Activated T-cell treated with anti-CD3 and anti-CD28 coated beads, Interleukin-2, amount 50 U/mL, for 4 hours (primary cell): Measurements from ENCODE around the gene ZBED4. TPM values are rescaled to one million over a fixed set of nuclear protein-coding genes. Genes with fewer than 3 reads are reported as not detected.

Source experiments
- ATAC-seq, 2 donors: fragments of 200-7000 bp; cut with Tn5 transposase; one replicate each; pipeline ENCODE4 v1.10.0; 2021
- DNase-seq: peaks from one replicate; pipeline ENCODE4 v3.0.0-alpha.2; 2020
- H3K27me3 Mint-ChIP-seq: one replicate; pipeline ENCODE4 v1.8.0; 2021; ENCODE audit warnings: low read depth, mixed read lengths
- H3K36me3 Mint-ChIP-seq: one replicate; pipeline ENCODE4 v1.8.0; 2022; ENCODE audit warnings: mixed read lengths; ENCODE audit not compliant: insufficient read depth
- H3K4me1 Mint-ChIP-seq: one replicate; pipeline ENCODE4 v1.8.0; 2021; ENCODE audit warnings: low read depth, mixed read lengths
- H3K4me3 Mint-ChIP-seq: one replicate; pipeline ENCODE4 v1.8.0; 2021; ENCODE audit warnings: mild to moderate bottlenecking, moderate library complexity, mixed read lengths
- H3K9me3 Mint-ChIP-seq: one replicate; pipeline ENCODE4 v1.8.0; 2021; ENCODE audit warnings: mixed read lengths
- total RNA-seq, 3 donors: library from RNA; stranded (reverse); gene quantifications; one replicate each; pipeline ENCODE4 v1.2.1, GENCODE V29; 2021

ZBED4 gene
- total RNA-seq, 3 donors from 2014 or later: 16.5 to 17.7 (median 16.8) TPM

DNA sequence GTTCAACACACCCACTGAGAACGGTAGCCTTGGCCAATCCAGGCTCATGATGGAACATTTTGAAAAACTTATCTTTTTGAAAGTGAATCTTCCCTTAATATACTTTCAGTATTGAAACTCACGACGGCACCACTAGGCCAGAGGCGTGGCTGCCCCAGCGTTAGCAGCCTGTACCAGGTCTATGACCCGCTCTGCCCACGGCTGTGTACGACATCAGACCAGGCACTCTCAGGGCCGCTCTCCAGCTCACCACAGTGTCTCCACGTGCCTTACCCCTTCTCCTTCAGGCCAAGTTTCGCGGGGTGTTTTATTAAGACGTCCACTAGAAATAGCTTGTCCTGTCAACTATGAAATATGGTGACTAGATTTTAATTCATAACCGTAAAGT is 33.4 kb downstream of the ZBED4 start:
- Mint-ChIP-seq H3K4me3 (no peak overlapping the region), H3K27me3 (no peaks in the 10 kb centered on the region), H3K4me1 (peaks cover 8% of the 10 kb centered on the region), H3K9me3 (peaks cover 3% of the 10 kb centered on the region), H3K36me3 (peaks cover 65% of the 10 kb centered on the region)
- DNase-seq (no peak), ATAC-seq (no peak)

DNA sequence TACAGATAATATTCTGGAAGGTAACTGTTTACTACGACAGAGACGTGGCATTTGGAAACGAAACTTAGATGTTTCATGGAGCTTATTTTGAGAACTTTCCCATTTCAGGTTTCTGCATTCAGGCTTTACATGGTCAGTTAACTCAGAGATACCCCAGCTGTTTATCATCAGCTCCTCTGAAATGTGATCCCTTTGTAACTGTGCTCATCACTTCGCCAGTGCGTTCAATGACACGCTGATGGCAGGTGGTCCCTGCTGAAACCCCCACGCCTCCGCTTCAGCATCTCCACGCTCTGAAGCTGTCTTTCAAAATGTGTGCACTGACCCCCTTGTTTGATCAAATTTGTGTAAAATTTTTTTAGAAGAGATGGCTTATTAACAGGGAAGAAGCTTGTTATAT is 34.1 kb downstream of the ZBED4 start:
- H3K4me1 Mint-ChIP-seq: peaks cover 4% of the 10 kb centered on the region
- H3K36me3 Mint-ChIP-seq: peaks cover 65% of the 10 kb centered on the region
- H3K27me3 Mint-ChIP-seq: no peaks in the 10 kb centered on the region
- H3K9me3 Mint-ChIP-seq: peaks cover 3% of the 10 kb centered on the region
- no peak overlapping the region for H3K4me3 Mint-ChIP-seq
- DNase-seq (no peak), ATAC-seq (no peak)

DNA sequence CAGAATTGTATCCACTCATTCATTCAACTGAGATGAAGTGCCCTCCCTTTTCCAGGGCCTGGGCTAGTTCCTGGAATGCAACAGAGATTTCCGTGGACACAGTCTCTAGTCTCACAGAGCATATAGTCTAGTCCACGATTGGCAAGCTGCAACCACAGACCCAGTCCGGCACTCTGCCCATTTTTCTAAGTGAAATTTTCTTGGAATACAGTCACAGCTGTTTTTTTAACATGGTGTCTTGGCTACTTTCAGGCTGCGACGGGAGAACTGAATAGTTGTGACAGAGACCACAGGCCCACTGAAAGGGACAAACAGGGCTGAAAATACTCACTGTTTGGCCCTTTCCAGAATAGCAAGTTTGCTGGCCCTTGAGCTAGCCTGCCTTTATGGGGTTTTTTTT is 35.4 kb downstream of the ZBED4 start:
- Mint-ChIP-seq H3K9me3 (peaks cover 4% of the 10 kb centered on the region), H3K36me3 (peaks cover 57% of the 10 kb centered on the region), H3K4me1 (peaks cover 2% of the 10 kb centered on the region), H3K4me3 (no peak overlapping the region), H3K27me3 (no peaks in the 10 kb centered on the region)
- DNase-seq: no peak
- no peak for ATAC-seq

DNA sequence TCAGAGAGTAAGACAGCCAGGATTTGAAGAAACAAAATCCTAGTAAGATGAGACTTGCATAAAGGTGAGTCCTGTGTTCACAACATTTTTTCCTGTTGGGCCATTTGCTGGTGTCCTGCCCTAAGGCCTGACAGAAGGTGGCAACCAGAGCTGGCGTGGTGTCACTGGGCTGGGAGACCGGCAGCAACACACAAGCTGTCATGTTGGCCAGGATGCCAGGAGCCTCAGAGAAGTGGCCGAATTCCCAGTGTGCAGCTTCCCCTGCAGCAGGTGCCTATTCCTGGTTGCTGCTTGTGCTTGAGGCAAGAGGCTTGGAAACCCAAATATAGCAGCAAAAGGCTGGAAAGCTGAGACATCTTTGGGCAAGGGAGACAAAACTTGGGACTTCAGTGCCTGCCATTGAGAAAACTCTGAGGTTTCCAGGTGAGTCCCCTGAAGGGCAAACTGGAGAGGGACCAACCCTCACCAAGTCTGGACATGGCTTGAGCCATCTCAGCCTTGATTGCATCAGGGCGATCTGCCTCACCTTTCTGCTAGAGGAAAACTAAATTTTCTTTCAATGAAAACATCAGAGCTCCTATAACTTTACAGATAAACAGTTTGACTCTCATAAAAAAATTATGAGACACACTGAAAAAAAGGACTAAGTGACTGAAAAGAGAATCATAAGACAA is 38.7 kb downstream of the ZBED4 start:
- Mint-ChIP-seq H3K36me3 (peaks cover 35% of the 10 kb centered on the region), H3K27me3 (no peaks in the 10 kb centered on the region), H3K4me3 (no peak overlapping the region), H3K9me3 (peaks cover 11% of the 10 kb centered on the region), H3K4me1 (peaks cover 5% of the 10 kb centered on the region)
- ATAC-seq (no peak), DNase-seq (no peak)

DNA sequence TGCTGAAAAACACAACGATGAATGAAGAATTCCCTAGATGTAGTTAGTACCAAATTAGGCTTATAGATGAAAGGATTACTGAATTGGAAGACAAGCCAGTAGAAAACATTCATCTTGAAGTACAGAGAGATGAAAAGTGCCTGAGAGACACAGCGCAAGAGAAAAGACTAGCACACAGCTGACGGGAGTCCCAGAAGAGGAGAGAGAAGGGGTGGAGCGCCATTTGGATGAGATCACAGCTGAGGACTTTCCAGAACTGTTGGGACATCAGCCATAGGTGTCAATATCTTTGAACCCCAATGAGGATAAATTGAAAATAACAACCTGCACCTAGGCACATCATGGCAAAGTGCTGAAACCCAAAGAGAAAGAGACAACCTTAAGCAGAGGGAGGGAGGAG is 39.4 kb downstream of the ZBED4 start:
- H3K9me3 Mint-ChIP-seq: peaks cover 11% of the 10 kb centered on the region
- H3K4me3 Mint-ChIP-seq: no peak overlapping the region
- no peaks in the 10 kb centered on the region for H3K27me3 Mint-ChIP-seq
- no peak for DNase-seq
- peaks cover 31% of the 10 kb centered on the region for H3K36me3 Mint-ChIP-seq
- ATAC-seq: no peak
- peaks cover 5% of the 10 kb centered on the region for H3K4me1 Mint-ChIP-seq

DNA sequence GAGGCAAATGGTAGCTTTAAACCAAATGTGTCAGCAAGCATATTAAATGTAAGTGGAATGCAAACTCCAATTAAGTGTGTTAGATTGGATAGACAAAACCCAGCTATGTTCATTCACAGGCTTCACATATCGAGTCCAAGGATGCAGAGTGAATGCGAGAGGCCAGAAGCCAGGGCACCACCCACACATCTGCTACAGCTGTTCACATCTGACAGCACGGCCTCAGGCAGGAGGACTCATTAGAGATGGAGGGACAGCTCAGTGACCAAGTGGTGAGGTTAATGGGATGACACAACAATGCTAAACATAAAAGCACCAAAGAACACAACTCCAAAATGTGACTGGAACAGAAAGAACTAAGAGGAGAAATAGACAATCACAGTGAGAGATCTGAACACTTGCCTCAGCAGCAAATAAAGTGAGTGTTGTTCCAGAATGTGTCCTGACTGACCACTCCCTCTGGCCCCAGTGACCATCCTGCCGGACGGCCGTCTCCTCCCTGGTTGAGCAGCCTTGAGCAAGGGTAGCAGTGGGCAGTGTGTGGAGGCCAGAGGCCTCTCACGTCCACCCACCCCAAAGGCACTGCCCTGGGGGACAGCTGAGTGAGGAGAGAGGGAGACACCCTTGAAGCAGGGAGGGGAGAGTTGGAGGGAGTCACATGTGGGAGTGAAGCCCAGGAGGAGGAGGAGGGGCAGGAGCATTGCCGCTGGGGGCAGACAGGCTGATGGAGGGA is 40.8 kb downstream of the ZBED4 start:
- H3K27me3 Mint-ChIP-seq: no peaks in the 10 kb centered on the region

DNA sequence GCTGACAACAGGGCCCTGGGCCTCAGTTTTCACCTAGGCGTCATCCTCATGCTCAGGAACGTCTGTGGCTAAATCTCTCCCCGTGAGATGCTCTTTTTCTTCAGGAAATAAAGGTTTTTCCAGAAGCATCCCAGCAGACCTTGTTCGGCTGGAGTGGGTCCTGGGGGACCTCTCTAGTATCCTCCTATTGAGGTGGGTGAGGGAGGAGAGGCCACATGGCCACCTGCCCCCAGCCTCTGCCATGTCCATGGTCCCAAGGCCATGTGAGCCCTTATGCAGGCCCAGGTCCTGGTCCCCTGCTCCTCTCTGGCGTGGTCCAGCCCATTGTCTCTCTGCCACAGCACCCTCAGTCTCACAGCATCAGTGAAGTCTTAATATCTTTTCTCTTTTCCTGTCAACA is 42.6 kb downstream of the ZBED4 start:
- Mint-ChIP-seq H3K9me3 (peaks cover 9% of the 10 kb centered on the region), H3K36me3 (peaks cover 26% of the 10 kb centered on the region), H3K4me3 (no peak overlapping the region), H3K27me3 (no peaks in the 10 kb centered on the region), H3K4me1 (peaks cover 4% of the 10 kb centered on the region)
- no peak for ATAC-seq
- no peak for DNase-seq

More for the DNA sequence above, 40.8 kb downstream of the ZBED4 start:
- peaks cover 28% of the 10 kb centered on the region for H3K36me3 Mint-ChIP-seq
- no peak overlapping the region for H3K4me3 Mint-ChIP-seq
- peaks cover 11% of the 10 kb centered on the region for H3K9me3 Mint-ChIP-seq
- H3K4me1 Mint-ChIP-seq: peaks cover 5% of the 10 kb centered on the region
- DNase-seq (no peak), ATAC-seq (no peak)

DNA sequence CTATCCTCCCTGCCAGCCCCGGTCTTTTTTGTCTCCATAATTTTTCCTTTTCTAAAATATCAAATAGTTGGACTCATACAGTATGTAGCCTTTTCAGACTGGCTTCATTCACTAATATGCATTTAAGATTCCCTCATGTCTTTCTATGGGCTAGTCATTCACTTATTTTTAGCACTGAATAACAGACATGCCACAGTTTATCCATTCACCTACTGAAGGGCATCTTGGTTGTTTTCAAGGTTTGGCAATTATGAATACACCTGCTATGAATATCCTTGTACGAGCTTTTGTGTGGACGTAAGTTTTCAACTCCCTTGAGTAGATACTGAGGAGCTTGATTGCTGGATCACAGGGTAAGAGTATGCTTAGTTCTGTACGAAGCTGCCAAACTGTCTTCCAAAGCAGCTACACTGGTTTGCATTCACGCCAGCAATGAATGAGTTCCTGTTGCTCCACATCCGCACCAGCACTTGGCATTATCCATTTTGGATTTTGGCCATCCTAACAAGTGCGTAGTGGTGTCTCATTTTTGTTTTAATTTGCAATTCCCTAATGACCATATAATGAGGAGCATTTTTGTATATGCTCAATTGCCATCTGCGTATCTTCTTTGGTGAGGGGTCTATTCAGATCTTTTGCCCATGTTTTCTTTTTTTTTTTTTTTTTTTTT is 43.5 kb downstream of the ZBED4 start:
- Mint-ChIP-seq H3K27me3 (no peaks in the 10 kb centered on the region), H3K4me3 (no peak overlapping the region), H3K36me3 (peaks cover 30% of the 10 kb centered on the region), H3K4me1 (peaks cover 3% of the 10 kb centered on the region), H3K9me3 (peaks cover 8% of the 10 kb centered on the region)
- no peak for ATAC-seq
- no peak for DNase-seq

DNA sequence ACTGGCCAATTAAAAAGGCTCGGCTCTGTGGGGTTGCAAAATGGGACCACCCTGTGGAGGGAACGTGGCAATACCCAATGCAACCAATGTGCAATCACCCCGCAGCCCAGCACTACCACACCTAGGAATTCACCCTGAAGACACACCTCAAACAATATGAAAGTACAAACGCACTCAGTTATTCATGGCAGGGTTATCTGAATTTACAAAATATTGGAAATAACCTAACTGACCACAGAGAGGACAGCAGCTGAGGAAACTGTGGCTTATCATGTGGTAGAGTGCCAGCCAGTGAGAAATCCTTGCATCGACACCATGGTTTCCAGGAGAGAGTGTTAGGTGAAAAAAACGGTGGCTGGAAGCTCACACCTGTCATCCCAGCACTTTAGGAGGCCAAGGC is 45.9 kb downstream of the ZBED4 start:
- peaks cover 2% of the 10 kb centered on the region for H3K9me3 Mint-ChIP-seq
- DNase-seq: no peak
- H3K4me1 Mint-ChIP-seq: peaks cover 2% of the 10 kb centered on the region
- H3K4me3 Mint-ChIP-seq: no peak overlapping the region
- no peak for ATAC-seq
- no peaks in the 10 kb centered on the region for H3K27me3 Mint-ChIP-seq
- H3K36me3 Mint-ChIP-seq: peaks cover 22% of the 10 kb centered on the region

DNA sequence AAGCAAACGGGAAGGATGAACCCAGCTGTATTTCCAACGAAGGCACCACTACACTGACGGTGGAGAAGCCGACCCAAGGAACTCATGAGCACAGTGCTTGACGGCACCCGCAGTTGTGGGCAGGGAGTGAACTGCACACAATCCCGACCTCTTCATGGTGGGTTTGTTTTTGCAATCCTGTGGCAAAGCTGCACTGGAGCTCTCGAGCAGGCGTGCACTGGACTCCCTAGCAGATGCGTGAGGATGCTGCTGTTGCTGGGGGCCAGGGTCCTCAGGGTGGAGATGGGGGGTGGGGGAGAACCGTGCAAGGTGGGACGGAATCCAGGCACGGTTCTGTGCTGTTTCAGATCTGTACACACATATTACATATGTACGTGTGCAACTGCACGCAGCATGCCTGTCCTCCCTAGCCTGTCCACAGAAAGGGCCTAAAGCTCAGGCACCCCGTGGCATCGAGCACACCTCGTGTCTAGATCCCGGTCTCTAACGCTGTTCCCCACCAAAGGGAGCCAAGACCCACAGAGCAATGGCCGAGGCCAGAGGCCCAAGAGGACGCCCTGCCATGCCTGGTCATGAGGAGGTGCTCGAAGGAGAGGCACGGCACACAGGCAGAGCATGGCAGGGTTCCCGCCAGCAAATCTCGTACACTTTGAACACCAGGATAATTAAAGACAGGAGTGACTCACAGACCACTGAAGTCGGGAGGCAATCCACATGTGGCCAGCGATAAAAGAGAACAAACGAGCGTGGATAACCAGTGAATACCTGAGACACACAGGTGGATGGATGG is 47.0 kb downstream of the ZBED4 start:
- Mint-ChIP-seq H3K4me3 (no peak overlapping the region), H3K36me3 (peaks cover 20% of the 10 kb centered on the region), H3K9me3 (no peaks in the 10 kb centered on the region), H3K27me3 (no peaks in the 10 kb centered on the region), H3K4me1 (no peaks in the 10 kb centered on the region)
- ATAC-seq (no peak), DNase-seq (no peak)

DNA sequence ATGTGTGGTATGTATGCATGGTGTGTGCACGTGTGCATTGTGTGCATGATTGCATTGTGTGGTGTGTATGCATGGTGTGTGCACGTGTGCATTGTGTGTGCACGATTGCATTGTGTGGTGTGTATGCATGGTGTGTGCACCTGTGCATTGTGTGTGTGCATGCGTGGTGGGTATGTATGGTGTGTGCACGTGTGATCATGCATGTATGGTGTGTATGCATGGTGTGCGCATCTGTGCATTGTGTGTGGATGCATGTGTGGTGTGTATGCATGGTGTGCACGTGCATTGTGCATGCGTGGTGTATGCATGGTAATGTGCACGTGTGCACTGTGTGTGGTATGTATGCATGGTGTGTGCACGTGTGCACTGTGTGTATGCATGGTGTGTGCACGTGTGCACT is 47.8 kb downstream of the ZBED4 start:
- Mint-ChIP-seq H3K27me3 (no peaks in the 10 kb centered on the region), H3K4me3 (no peak overlapping the region), H3K9me3 (no peaks in the 10 kb centered on the region), H3K4me1 (no peaks in the 10 kb centered on the region), H3K36me3 (peaks cover 20% of the 10 kb centered on the region)
- no peak for DNase-seq
- ATAC-seq: no peak

DNA sequence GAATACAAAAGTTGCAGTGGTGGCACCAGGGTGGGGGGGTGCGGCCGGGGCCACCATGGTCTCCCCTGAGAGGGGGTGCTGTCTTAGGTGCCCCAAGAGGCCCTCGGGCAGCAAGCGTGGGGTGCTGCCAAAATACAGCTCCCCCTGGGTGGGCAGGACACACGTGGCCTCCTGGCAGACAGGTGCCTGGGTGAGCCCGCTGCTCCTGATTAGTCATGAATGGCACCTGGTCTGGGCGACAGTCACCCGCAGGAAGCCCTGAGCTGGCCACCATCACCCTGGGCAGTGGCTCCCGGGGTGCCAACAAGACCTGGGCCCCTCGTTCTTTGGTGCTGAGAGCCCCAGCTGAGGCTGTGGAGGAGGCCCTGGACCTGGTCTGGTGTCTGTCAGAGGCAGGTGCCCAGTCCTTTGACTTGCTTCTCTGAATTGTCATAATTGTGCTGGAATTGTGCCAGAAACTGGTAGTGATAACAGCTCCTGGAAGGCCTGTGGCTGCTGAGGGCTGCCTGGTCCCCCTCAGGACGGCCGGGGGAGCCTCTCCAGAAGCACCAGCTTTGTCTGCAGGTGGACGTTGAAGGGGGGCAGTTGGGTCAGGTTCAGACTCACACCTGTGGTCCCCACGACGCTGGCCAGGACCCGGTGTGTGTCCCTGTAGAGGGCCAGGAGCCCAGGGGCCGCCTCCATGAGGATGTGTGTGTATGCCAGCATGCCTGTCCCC is 49.8 kb downstream of the ZBED4 start:
- Mint-ChIP-seq H3K4me3 (no peak overlapping the region), H3K4me1 (peaks cover 3% of the 10 kb centered on the region), H3K27me3 (no peaks in the 10 kb centered on the region), H3K9me3 (no peaks in the 10 kb centered on the region), H3K36me3 (peaks cover 29% of the 10 kb centered on the region)
- DNase-seq (no peak), ATAC-seq (no peak)

DNA sequence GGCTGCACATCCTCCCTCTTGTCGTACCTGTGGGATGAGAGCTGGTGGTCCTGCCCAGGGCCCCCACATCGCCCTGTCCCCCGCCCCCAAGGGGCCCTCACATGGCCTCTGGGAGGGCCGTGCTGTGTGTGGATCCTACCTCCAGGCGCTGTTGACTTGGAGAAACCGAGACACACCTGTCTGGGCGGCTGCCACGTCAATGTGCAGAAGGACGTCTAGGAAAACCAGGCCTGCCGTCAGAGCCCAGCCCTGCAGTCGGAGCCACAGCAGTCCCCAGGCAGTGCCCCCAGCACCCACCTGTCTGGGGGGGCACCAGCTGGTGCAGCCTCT is 50.4 kb downstream of the ZBED4 start:
- Mint-ChIP-seq H3K9me3 (no peaks in the 10 kb centered on the region), H3K27me3 (no peaks in the 10 kb centered on the region), H3K4me3 (no peak overlapping the region), H3K4me1 (peaks cover 3% of the 10 kb centered on the region), H3K36me3 (peaks cover 28% of the 10 kb centered on the region)
- ATAC-seq (no peak), DNase-seq (no peak)

DNA sequence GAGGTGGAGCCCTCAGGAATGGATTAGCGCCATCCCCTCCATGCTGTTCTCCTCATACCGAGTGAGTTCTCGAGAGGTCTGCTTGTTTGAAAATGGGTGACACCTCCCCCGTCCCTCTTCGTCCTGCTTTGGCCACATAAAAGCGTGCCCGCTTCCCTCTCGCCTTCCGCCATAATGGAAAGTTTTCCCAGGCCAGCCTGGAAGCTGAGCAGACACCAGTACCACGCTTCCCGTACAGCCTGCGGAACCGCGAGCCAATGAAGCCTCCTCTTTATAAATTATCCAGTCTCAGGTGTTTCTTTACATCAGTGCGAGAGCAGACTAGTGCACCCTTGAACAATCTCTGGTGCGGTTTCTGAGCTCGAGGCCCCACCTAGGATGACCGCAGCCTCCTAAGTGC is 51.8 kb downstream of the ZBED4 start:
- H3K9me3 Mint-ChIP-seq: no peaks in the 10 kb centered on the region
- H3K27me3 Mint-ChIP-seq: no peaks in the 10 kb centered on the region
- H3K4me1 Mint-ChIP-seq: peaks cover 3% of the 10 kb centered on the region
- ATAC-seq: no peak
- peaks cover 25% of the 10 kb centered on the region for H3K36me3 Mint-ChIP-seq
- no peak overlapping the region for H3K4me3 Mint-ChIP-seq
- no peak for DNase-seq
